Breast epithelium (tissue), 4 donors: ENCODE data around the gene OLFML2B. TPM values are rescaled to one million over a fixed set of nuclear protein-coding genes. Genes with fewer than 3 reads are reported as not detected.

ENCODE experiments used
- DNase-seq, 2 donors: peaks; one replicate each; pipeline ENCODE4 v3.0.0-alpha.2; 2019; ENCODE audit warnings: low spot score in 2 of 2
- H3K27ac ChIP-seq, 2 donors: fragments of 200-600 bp; sonication (generic) in 1 of 2; one replicate each; pipeline ENCODE4 v1.5.1; 2016 to 2019; ENCODE audit warnings: mild to moderate bottlenecking in 1 of 2
- H3K27me3 ChIP-seq, 2 donors: fragments of 200-600 bp; sonication (generic) in 1 of 2; one replicate each; pipeline versions ENCODE4 v1.5.1 to v1.6.0; 2017 to 2019; ENCODE audit warnings: control low read depth in 1 of 2, mild to moderate bottlenecking in 1 of 2
- H3K36me3 ChIP-seq: fragments of 200-600 bp; one replicate; pipeline ENCODE4 v1.5.1; 2019
- H3K4me1 ChIP-seq, 2 donors: fragments of 200-600 bp; sonication (generic); one replicate each; pipeline ENCODE4 v1.5.1; 2016 to 2019; ENCODE audit warnings: control low read depth in 1 of 2
- H3K4me3 ChIP-seq, 3 donors: fragments of 200-600 bp; sonication (generic); 1 replicate in 2 of 3; 2 replicates in 1 of 3; pipeline ENCODE4 v1.5.1; 2016 to 2019; ENCODE audit warnings: mild to moderate bottlenecking in 3 of 3, moderate library complexity in 2 of 3
- H3K9me3 ChIP-seq, 2 donors: fragments of 200-600 bp; sonication (generic) in 1 of 2; one replicate each; pipeline ENCODE4 v1.5.1; 2016 to 2019; ENCODE audit warnings: control low read depth in 1 of 2
- POLR2A ChIP-seq: fragments of 450-650 bp; IDR thresholded peaks from one replicate; pipeline ENCODE4 v1.6.1; 2016; ENCODE audit warnings: antibody characterized with exemption, mild to moderate bottlenecking, moderate library complexity
- POLR2AphosphoS5 ChIP-seq, 3 donors: sonication (generic); formaldehyde crosslinking; IDR thresholded peaks; one replicate each; pipeline ENCODE4 v1.6.1; 2017; ENCODE audit warnings: antibody characterized with exemption in 3 of 3
- intact Hi-C: fragments of 100-400 bp; cut with DNase I; formaldehyde crosslinking; loops from one replicate; pipeline ENCODE4 v1.15.1; 2023; ENCODE audit warnings: low total_unique reads
- total RNA-seq, 3 donors: library from RNA; depleted of rRNA; stranded (reverse); fragments of >200 nt; gene quantifications; one replicate each; pipeline ENCODE4 v1.1.0, GENCODE V29; 2016
- TF ChIP-seq, protein P1 (sequence below), 3 donors: fragments of 450-650 bp; IDR thresholded peaks; one replicate each; pipeline ENCODE4 v1.5.1; 2016 to 2017; ENCODE audit warnings: antibody characterized with exemption in 3 of 3, mild to moderate bottlenecking in 3 of 3, moderate library complexity in 3 of 3

The OLFML2B gene
- total RNA-seq, 3 donors from 2014 or later, result 5.2 to 9.6 (median 7.3) TPM

DNA sequence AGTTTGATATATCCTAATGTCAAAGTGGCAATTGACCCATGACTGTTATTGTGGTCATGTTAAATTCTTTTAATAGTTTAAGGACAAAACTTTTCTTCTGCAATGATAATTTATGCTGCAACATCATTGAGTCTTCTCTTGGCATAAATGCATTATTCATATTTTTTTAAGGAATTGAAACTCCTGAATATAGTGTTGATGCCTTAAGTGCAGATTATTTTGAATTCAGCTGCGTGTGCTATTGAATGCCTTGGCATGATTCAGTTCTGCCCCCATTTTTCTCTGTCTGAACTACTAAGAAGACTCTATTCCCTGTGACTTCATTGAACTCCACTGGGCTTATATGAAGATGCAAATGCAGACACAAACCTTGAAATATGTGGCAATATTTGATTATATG is 23.3 kb upstream of the OLFML2B start:
- H3K9me3 ChIP-seq, result no peaks in the 10 kb centered on the region
- TF ChIP-seq POLR2AphosphoS5 (IDR thresholded peaks at IDR 0.05) (no peak), POLR2A (no peak)
- TF ChIP-seq, protein P1, sequence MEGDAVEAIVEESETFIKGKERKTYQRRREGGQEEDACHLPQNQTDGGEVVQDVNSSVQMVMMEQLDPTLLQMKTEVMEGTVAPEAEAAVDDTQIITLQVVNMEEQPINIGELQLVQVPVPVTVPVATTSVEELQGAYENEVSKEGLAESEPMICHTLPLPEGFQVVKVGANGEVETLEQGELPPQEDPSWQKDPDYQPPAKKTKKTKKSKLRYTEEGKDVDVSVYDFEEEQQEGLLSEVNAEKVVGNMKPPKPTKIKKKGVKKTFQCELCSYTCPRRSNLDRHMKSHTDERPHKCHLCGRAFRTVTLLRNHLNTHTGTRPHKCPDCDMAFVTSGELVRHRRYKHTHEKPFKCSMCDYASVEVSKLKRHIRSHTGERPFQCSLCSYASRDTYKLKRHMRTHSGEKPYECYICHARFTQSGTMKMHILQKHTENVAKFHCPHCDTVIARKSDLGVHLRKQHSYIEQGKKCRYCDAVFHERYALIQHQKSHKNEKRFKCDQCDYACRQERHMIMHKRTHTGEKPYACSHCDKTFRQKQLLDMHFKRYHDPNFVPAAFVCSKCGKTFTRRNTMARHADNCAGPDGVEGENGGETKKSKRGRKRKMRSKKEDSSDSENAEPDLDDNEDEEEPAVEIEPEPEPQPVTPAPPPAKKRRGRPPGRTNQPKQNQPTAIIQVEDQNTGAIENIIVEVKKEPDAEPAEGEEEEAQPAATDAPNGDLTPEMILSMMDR (IDR thresholded peaks at IDR 0.05), result no peak
- no peaks in the 10 kb centered on the region for H3K36me3 ChIP-seq
- H3K4me1 ChIP-seq, result no peaks in the 10 kb centered on the region
- H3K27ac ChIP-seq, result no peak overlapping the region
- intact Hi-C loops, result loop anchor here (5.0 kb wide), 1 partner anchor 785 kb away; no protein-coding TSS in a partner anchor
- H3K4me3 ChIP-seq, result no peak overlapping the region
- H3K27me3 ChIP-seq, result no peaks in the 10 kb centered on the region
- DNase-seq, result no peak

DNA sequence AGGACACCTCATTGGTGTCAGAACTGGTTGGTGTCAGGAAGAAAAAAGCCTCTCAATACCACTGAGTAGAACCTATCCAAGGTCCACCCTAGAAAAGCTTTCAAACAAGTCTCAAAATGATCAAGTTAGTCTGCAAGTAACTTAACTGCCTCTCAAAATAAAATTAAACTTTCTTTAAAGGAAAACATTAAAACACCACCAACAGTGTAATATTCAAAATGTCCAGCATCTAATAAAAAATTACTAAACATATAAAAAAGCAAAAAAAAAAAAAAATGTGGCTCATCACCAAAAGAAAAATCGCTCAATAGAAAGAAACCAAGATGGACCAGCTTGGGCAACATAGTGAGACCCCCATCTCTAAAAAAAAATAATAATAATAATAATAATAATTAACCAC is 18.7 kb upstream of the OLFML2B start:
- no peak for TF ChIP-seq POLR2AphosphoS5 (IDR thresholded peaks at IDR 0.05)
- TF ChIP-seq, protein P1 (IDR thresholded peaks at IDR 0.05), result no peak
- TF ChIP-seq POLR2A, result no peak
- intact Hi-C loops, result no loop called here
- H3K4me1 ChIP-seq, result no peaks in the 10 kb centered on the region
- no peaks in the 10 kb centered on the region for H3K9me3 ChIP-seq
- no peak overlapping the region for H3K27ac ChIP-seq
- no peak overlapping the region for H3K4me3 ChIP-seq
- no peaks in the 10 kb centered on the region for H3K36me3 ChIP-seq
- no peaks in the 10 kb centered on the region for H3K27me3 ChIP-seq
- DNase-seq, result no peak

DNA sequence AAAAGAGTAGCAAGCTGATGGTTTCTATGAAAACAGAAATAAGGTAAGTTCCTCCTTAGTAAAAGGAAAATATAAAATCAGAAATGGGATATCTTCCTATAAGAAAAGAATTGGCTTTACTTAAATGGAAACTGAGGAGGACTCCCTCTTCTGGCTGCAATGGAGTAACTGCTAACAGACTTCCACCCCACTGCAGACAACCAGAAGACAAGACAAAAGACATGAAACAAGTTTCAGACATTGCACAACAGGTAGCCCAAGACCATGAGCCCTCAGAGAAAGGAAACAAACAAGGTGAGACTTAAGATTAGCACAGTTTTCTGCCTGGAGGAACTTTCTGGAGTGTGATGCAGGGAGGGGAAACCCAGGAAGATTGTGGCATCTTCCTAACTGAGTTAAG is 17.0 kb upstream of the OLFML2B start:
- no peak for DNase-seq
- TF ChIP-seq POLR2AphosphoS5 (IDR thresholded peaks at IDR 0.05) (no peak), POLR2A (no peak)
- TF ChIP-seq, protein P1 (IDR thresholded peaks at IDR 0.05), result no peak
- no peaks in the 10 kb centered on the region for H3K4me1 ChIP-seq
- no peaks in the 10 kb centered on the region for H3K36me3 ChIP-seq
- no peaks in the 10 kb centered on the region for H3K9me3 ChIP-seq
- intact Hi-C loops, result no loop called here
- H3K27ac ChIP-seq, result no peak overlapping the region
- H3K4me3 ChIP-seq, result no peak overlapping the region
- H3K27me3 ChIP-seq, result no peaks in the 10 kb centered on the region

DNA sequence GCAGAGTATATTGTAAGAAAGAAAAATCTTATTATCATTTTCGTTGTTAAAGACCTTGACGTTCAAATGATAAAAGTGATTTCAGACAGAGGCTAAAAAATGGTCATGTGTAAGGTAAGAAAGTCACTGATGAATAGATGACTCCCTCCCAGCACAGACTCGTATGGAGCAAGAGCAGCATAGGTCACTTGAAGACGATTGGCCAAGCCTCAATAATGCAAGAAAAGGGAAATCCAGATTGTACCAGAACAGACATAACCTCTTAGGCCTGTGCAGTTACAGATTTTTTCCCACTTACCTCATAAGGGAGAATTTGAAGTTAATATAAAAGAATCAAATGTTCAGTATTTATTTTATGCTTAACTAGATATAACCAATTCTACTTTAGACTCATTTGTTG is 16.3 kb upstream of the OLFML2B start:
- Histone ChIP-seq H3K4me3 (no peak overlapping the region), H3K27me3 (no peaks in the 10 kb centered on the region), H3K36me3 (no peaks in the 10 kb centered on the region), H3K9me3 (no peaks in the 10 kb centered on the region), H3K27ac (no peak overlapping the region), H3K4me1 (no peaks in the 10 kb centered on the region)
- intact Hi-C loops, result no loop called here
- TF ChIP-seq POLR2A, result no peak
- TF ChIP-seq POLR2AphosphoS5 (IDR thresholded peaks at IDR 0.05), result no peak
- TF ChIP-seq, protein P1 (IDR thresholded peaks at IDR 0.05), result no peak
- no peak for DNase-seq

DNA sequence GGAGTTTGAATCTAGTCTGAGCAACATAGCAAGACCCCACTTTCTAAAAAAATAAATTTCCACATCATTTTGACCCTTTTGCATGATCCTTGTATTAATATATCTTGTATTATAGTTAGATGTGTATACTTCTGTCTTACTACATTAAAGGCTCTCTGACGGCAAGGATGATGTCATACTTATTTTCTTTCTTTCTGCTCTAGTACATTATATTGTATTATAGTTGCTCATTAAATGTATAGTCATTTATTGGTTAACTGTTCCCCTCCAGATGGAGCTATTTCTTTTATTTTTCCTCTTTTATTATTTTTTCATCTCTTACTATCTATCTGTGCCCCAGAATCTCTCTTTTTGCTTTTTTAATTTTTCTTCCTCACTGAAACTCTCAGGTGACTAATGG is 15.0 kb upstream of the OLFML2B start:
- intact Hi-C loops, result no loop called here

More for the DNA sequence above, 15.0 kb upstream of the OLFML2B start:
- no peaks in the 10 kb centered on the region for H3K4me1 ChIP-seq
- DNase-seq, result no peak
- H3K4me3 ChIP-seq, result no peak overlapping the region
- no peaks in the 10 kb centered on the region for H3K9me3 ChIP-seq
- H3K27ac ChIP-seq, result no peak overlapping the region
- TF ChIP-seq, protein P1 (IDR thresholded peaks at IDR 0.05), result no peak
- TF ChIP-seq POLR2AphosphoS5 (IDR thresholded peaks at IDR 0.05), result no peak
- TF ChIP-seq POLR2A, result no peak
- H3K36me3 ChIP-seq, result no peaks in the 10 kb centered on the region
- H3K27me3 ChIP-seq, result no peaks in the 10 kb centered on the region
